Lung (tissue), 12 donors: ENCODE data around the gene ASTN1. TPM values are rescaled to one million over a fixed set of nuclear protein-coding genes. Genes with fewer than 3 reads are reported as not detected.

ENCODE experiments used
- ATAC-seq: fragments of 200-7000 bp; cut with Tn5 transposase; one replicate; pipeline ENCODE4 v1.9.1; 2020; ENCODE audit warnings: moderate number of reproducible peaks; ENCODE audit not compliant: insufficient read depth, low FRiP score
- DNase-seq, 3 donors: peaks; one replicate each; pipeline ENCODE4 v3.0.0-alpha.2; 2013 to 2017
- H3K27ac ChIP-seq, 2 donors: one replicate each; pipeline ENCODE4 v1.5.1; 2013; ENCODE audit warnings: mild to moderate bottlenecking in 2 of 2, moderate library complexity in 2 of 2, control low read depth in 1 of 2, inconsistent platforms in 1 of 2, low read depth in 1 of 2, low read length in 1 of 2
- H3K27me3 ChIP-seq, 3 donors: one replicate each; pipeline ENCODE4 v1.5.1; 2013; ENCODE audit warnings: low read length in 2 of 3; ENCODE audit not compliant: control insufficient read depth in 3 of 3, insufficient read depth in 3 of 3
- H3K36me3 ChIP-seq, 4 donors: one replicate each; pipeline ENCODE4 v1.5.1; 2013; ENCODE audit warnings: low read length in 4 of 4, mild to moderate bottlenecking in 1 of 4, moderate library complexity in 1 of 4; ENCODE audit not compliant: control insufficient read depth in 4 of 4, insufficient read depth in 4 of 4
- H3K4me1 ChIP-seq, 5 donors: one replicate each; pipeline ENCODE4 v1.5.1; 2013; ENCODE audit warnings: low read length in 5 of 5, mild to moderate bottlenecking in 2 of 5, moderate library complexity in 1 of 5; ENCODE audit not compliant: control insufficient read depth in 5 of 5, insufficient read depth in 5 of 5
- H3K4me3 ChIP-seq: one replicate; pipeline ENCODE4 v1.5.1; 2013; ENCODE audit warnings: mild to moderate bottlenecking, control low read depth, moderate library complexity
- H3K9ac ChIP-seq, 2 donors: one replicate each; pipeline ENCODE4 v1.5.1; 2013; ENCODE audit warnings: low read length in 2 of 2, control low read depth in 1 of 2; ENCODE audit not compliant: insufficient read depth in 1 of 2
- H3K9me3 ChIP-seq, 4 donors: one replicate each; pipeline ENCODE4 v1.5.1; 2013; ENCODE audit warnings: low read length in 3 of 4, mild to moderate bottlenecking in 1 of 4, moderate library complexity in 1 of 4; ENCODE audit not compliant: control insufficient read depth in 4 of 4, insufficient read depth in 3 of 4
- WGBS, 2 donors: extraction: QIAGEN DNeasy Blood & Tissue Kit; methylation state at CpG; one replicate each; pipeline ENCODE4 v1.1.7; 2013; 5-methylcytosine and 5-hydroxymethylcytosine counted together
- polyA plus RNA-seq, 2 donors: library from polyadenylated mRNA; stranded (reverse); fragments of 200-250 nt; gene quantifications; one replicate each; pipeline ENCODE4 v1.2.1, GENCODE V29; 2013
- total RNA-seq, 2 donors: library from RNA; depleted of rRNA in 1 of 2; stranded (reverse); fragments of >200 nt in 1 of 2; gene quantifications; one replicate each; pipeline ENCODE4 v1.2.1, GENCODE V29; 2014 to 2021
- TF ChIP-seq, protein P1 (sequence below): IDR thresholded peaks from 2 replicates; pipeline ENCODE4 v1.5.1; 2012; ENCODE audit warnings: mild to moderate bottlenecking; ENCODE audit errors: control extremely low read depth, extremely low read depth
- donor health status: control.
- donor health status: control.
- donor health status: Bipolar disorder and iron deficiency.
- donor health status: healthy.
- donor health status: DM: yes; HTN: yes; CAD: no.

ASTN1 gene
- total and polyA plus RNA-seq, 4 donors: 0.03 to 3.6 (median 0.08) TPM

DNA sequence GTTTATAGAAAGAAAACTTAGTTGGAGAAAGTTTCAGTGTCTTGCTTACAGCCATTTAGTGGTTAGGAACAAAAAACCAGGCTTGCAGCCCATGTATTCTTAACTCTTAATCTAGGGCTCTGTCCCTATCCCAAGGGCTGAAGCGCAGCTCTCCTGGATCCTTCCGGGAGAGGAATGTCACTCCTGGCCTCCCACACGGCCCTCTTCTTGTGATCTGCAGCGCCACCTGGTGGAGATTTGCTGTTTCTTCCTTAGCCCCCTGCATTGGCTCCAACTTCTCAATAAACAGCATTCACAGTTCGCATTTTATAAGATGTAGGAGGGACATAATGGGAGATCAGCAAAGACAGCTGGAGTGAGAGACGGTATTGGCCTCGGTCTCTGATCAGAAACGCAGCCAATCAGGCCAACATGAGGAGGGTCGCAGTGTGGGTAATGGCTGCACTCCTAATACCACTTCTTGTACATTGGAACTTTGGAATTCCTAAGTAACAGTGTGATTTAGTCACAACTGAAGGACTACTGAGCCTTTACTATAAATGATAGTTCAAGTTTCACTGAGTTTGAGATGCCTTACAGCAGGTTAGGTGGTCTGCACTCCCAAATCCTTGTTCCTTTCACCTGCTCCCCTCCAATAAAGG is 283.4 kb downstream of the ASTN1 start:
- DNase-seq (peak; percentile 82 to 85 (median 84)), ATAC-seq (peak; percentile 54)
- no peak overlapping the region for H3K9ac ChIP-seq
- no peak overlapping the region for H3K4me3 ChIP-seq
- TF ChIP-seq, protein P1, sequence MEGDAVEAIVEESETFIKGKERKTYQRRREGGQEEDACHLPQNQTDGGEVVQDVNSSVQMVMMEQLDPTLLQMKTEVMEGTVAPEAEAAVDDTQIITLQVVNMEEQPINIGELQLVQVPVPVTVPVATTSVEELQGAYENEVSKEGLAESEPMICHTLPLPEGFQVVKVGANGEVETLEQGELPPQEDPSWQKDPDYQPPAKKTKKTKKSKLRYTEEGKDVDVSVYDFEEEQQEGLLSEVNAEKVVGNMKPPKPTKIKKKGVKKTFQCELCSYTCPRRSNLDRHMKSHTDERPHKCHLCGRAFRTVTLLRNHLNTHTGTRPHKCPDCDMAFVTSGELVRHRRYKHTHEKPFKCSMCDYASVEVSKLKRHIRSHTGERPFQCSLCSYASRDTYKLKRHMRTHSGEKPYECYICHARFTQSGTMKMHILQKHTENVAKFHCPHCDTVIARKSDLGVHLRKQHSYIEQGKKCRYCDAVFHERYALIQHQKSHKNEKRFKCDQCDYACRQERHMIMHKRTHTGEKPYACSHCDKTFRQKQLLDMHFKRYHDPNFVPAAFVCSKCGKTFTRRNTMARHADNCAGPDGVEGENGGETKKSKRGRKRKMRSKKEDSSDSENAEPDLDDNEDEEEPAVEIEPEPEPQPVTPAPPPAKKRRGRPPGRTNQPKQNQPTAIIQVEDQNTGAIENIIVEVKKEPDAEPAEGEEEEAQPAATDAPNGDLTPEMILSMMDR: peak; percentile 59
- no peak overlapping the region for H3K27ac ChIP-seq
- H3K9me3 ChIP-seq: no peaks in the 10 kb centered on the region
- H3K27me3 ChIP-seq: no peaks in the 10 kb centered on the region
- H3K4me1 ChIP-seq: no peaks in the 10 kb centered on the region
- 16 to 20% methylated on average over 9 of the region's 9 CpGs for WGBS, 2 donors
- H3K36me3 ChIP-seq: no peaks in the 10 kb centered on the region

DNA sequence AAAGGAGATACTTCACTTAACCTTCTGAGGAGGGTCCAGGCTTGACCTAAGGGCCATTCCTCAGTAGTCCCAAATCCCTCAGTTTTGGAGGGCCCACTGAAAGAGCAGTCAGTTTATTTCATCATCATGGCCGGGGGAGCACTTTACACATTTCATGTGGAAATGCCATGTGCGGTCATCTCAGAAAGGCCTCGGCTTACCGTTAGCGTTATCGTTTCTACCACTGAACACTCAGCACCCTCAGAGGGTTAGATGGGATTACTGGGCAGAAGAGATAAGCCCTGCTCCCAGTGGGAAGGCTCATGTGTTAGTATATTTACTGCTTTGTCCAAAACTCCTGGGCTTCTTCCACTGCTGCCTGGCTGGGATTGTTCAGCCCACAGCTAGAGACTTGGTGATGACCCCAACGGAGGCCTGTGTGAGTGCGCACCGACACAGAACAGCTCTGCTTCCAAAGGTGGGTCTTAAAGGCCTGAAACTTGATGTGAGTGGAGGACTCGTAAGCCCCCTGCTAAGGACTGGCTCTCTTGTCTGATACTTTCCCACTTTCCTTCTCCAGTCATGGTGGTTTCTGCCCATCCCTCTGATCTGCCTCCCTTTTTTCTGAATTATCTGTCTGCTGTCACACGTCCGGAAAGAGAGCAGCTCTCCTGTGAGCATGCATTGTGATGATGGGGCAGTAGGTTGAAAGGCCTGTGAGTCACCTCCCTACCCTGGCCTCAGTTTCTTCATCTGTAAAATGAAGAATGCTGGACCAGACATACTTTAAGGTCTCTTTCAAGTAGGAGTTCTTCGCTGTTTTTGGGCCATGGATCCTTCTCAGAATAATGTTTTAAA is 284.5 kb downstream of the ASTN1 start:
- no peaks in the 10 kb centered on the region for H3K9me3 ChIP-seq
- no peak for ATAC-seq
- no peaks in the 10 kb centered on the region for H3K36me3 ChIP-seq
- WGBS, 2 donors: 90 to 94% methylated on average over 13 of the region's 13 CpGs
- H3K9ac ChIP-seq: no peak overlapping the region
- H3K4me1 ChIP-seq: no peaks in the 10 kb centered on the region
- no peak overlapping the region for H3K4me3 ChIP-seq
- TF ChIP-seq, protein P1: no peak
- no peak overlapping the region for H3K27ac ChIP-seq
- no peak for DNase-seq
- no peaks in the 10 kb centered on the region for H3K27me3 ChIP-seq

DNA sequence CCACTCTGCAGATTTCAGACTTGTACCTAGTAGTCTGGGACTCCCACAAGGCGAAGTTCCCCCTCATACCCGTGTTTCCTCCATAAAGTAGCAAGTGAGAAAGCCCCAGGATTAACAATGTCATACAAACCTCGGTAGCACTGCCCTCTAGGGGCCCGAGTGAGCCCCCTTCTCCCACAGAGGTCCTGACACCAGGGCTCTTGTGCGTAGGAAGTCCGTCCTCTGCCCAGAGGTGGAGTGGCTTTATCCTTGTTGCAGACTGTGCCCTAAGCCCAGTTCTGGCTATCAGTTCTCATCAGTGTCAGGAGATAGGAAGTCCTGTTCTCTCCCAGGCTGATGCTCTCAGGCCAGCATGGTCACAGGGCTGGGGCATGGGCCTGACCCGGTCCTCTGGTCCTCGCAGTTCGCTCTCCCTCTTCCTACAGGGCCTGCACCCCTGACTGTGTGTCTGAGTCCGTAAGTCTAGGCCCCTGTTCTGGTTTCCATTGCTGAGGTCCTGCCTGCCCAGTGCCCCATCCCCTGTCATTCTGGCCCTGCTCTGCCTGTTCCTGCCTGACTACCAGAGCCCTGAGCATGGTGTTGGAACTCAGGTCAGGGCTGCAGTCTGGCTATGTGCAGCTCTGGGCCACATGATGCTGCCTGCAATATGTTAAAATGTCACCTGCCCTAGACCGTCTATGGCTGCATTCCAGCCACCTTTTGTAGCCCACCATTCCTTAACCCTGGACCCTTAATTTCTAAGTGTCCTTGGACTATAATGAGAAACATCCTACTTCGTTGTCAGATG is 285.6 kb downstream of the ASTN1 start:
- Histone ChIP-seq H3K36me3 (no peaks in the 10 kb centered on the region), H3K27ac (no peak overlapping the region), H3K27me3 (no peaks in the 10 kb centered on the region), H3K9ac (no peak overlapping the region), H3K4me3 (no peak overlapping the region), H3K9me3 (peaks cover 0 to under 1% (median 0%) of the 10 kb centered on the region in 4 donors), H3K4me1 (no peaks in the 10 kb centered on the region)
- WGBS, 2 donors: 74% methylated on average over 12 of the region's 12 CpGs
- ATAC-seq (no peak), DNase-seq (no peak)
- TF ChIP-seq, protein P1: no peak
